ENCODE measurements around the gene GLIS2.

DNA sequence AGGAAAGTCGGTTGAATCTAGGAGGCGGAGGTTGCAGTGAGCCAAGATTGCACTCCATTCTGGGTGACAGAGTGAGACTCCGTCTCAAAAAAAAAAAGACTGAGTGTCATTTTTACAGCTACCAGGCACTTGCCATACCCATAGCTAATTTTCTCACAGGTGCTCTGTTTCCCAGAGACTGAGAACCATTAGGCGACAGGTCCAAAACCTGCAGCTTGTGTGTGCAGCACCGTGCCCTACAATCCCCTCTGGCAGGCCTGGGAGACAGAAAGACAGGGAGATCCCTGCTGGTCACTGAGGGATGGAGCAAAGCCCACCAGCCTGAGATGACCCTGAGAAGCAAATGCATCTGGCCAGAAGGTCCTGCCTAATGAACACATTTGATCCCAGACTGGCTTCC lies 45.8 kb upstream of the GLIS2 start:
- TF ChIP-seq, protein P1, sequence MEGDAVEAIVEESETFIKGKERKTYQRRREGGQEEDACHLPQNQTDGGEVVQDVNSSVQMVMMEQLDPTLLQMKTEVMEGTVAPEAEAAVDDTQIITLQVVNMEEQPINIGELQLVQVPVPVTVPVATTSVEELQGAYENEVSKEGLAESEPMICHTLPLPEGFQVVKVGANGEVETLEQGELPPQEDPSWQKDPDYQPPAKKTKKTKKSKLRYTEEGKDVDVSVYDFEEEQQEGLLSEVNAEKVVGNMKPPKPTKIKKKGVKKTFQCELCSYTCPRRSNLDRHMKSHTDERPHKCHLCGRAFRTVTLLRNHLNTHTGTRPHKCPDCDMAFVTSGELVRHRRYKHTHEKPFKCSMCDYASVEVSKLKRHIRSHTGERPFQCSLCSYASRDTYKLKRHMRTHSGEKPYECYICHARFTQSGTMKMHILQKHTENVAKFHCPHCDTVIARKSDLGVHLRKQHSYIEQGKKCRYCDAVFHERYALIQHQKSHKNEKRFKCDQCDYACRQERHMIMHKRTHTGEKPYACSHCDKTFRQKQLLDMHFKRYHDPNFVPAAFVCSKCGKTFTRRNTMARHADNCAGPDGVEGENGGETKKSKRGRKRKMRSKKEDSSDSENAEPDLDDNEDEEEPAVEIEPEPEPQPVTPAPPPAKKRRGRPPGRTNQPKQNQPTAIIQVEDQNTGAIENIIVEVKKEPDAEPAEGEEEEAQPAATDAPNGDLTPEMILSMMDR (IDR thresholded peaks at IDR 0.05), result no peak
- TF ChIP-seq SMC3 (IDR thresholded peaks at IDR 0.05) (no peak), MAZ (IDR thresholded peaks at IDR 0.05; ENCODE audit: borderline replicate concordance, low read depth, low read length) (no peak), RAD21 (conservative IDR thresholded peaks at IDR 0.05 in 1 of 2, IDR thresholded peaks at IDR 0.05 in 1 of 2) (no peak), MYC (IDR thresholded peaks at IDR 0.05; ENCODE audit: borderline replicate concordance, low read length) (no peak), RFX5 (IDR thresholded peaks at IDR 0.05) (no peak), NPAS2 (CRISPR knock-in tag; IDR thresholded peaks at IDR 0.05; ENCODE audit: borderline replicate concordance) (no peak), CHD2 (IDR thresholded peaks at IDR 0.05; ENCODE audit: low read length, partially characterized antibody) (no peak), POLR2A (IDR thresholded peaks at IDR 0.05; ENCODE audit: low read length) (no peak), ZFP36 (IDR thresholded peaks at IDR 0.05; ENCODE audit: borderline replicate concordance, partially characterized antibody) (no peak), ZNF302 (CRISPR knock-in tag; IDR thresholded peaks at IDR 0.05) (no peak), GATA3 (IDR thresholded peaks at IDR 0.05; ENCODE audit: borderline replicate concordance) (no peak), HDAC2 (IDR thresholded peaks at IDR 0.05) (no peak), NR3C1 (IDR thresholded peaks at IDR 0.05) (no peak)

All from A549 (cell line).